NCI-H2107 treated with DMSO at 0.1 percent for 48 hours (cell line): Measurements from ENCODE around the gene RAET1G.
"Not testable (repeated sequence)": the region's sequence is repeated elsewhere in the genome, so short reads cannot be mapped to it uniquely, and the experiment has no call there.

Experiments
- DNase-seq: peaks from one replicate; lab custom pipeline; 2025; ENCODE audit not compliant: unreplicated experiment; lab: John Stamatoyannopoulos, UW

Gene RAET1G

DNA sequence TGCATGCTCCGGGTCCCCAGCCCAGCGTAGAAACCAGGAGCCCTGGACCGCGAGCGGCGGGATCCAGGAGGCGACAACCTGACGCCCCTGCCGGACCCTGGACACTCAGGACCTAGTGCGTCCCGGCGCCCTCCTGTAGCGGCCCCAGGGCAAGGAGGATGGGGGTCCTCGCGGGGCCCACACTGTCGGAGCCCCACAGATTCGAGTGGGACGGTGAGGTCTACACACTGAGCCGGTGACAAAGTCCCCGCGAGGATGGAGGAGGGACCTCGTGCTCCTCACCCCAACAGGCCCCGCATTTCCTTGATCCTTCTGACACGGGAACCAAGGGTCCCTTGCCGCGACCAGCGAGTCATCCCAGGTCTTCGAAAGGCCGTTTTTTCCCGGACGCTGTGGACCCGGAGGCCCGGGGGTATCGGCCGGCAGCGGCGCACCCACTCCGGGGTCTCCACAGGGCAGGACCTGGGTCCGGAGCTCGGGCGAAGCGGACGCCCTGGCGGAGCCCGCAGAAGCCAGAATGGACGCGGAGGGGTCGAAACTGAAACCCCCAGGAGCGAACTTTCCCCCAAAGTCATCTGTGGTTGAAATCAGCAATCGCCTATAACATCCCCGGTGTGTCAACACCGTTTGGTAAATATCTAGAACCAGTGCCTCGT lies 31.5 kb upstream of the RAET1G start:
- not testable (repeated sequence) for DNase-seq

DNA sequence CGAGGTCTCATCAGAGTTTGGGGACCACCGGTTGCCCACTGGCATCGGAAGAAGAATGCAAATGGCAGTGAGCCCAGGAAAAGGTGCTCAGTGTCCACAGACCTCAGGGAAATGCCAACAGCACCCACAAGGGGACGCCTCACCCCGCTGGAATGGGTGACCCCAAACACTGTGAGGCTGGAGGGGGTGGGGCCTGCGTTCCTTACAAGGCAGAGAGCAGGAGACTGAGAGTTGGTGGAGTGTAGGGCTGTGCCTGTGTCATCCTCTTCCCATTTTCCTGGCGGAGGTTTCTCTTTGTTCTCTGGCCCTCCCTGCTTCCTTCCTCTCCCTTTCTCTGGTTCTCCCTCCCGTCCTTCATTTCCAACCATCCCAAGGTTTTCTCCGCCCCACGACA lies 31.0 kb upstream of the RAET1G start:
- DNase-seq = not testable (repeated sequence)

DNA sequence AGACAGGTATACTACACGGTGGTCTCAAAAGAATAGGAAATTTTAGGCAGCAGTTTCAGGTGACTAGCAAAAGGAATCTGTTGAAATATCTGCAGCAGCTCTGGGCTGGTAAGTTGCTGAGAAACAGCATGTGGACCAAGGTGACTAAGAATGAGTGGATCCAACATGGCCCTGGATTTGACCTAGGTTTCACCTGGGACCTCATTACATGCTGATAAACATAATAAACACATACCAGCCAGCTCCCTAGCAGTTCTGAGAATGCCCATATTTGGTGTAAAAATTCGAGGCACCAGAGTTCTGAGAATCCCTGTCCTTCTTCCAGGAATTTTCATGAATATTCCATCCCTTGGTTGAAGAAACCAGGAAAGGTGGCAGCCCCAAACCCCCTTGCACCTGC lies 30.5 kb upstream of the RAET1G start:
- DNase-seq = not testable (repeated sequence)

DNA sequence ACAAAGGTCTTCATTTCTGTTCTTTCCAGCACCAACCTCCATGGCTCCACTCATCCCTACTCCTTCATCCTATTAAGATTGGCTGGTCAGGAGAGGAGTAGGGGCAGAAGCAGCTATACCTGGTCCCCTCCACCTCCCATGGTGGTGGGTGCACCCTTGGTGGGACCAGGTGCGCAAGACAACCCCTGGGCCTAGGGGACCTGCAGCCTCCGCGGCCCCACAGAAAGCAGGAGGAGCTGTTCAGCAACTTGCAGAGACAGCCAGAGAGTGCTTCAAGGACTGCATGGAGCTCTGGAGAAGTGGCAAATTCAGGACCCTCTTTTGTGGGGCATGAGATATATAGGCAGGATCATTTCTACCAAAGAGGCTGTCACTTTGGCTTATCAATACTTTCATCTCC lies 28.7 kb upstream of the RAET1G start:
- no peak for DNase-seq

DNA sequence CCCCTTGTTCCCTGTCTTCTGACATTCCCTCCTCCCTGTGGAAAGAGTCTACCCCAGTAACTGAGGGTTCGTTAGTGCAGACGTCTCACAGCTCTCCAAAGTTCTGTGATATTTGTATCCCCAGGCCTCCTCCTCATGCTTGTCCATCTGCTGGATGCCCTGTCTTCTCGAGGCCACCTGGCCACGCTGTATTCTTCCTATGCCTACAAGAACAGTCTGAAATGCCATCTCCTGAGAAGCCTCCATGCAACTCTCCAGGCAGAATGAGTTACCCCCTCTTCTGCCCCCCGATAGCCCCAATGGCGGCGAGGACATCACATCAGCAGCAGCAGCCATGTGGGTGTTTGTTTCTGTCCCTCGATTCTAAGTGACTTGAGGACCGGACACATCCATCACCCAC lies 28.2 kb upstream of the RAET1G start:
- no peak for DNase-seq

DNA sequence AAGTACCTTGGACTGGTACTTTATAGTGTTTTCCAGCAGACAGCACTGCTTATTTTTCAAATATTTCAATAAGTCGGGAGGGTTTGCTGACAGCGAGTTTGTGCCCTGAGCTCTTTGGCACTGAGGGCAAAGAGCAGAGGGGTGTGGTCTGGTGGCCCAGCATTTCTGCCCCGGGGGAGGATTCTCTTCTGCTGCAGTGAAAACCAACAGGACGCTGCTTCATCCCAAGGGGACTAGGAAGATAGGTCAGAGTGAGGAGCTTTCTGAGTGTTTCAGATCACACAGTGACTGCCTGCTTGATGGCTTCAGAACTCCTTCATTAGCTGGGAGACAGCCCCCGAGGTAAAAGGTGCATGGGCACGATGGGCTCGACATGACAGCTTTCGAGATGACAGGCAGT lies 27.5 kb upstream of the RAET1G start:
- no peak for DNase-seq

DNA sequence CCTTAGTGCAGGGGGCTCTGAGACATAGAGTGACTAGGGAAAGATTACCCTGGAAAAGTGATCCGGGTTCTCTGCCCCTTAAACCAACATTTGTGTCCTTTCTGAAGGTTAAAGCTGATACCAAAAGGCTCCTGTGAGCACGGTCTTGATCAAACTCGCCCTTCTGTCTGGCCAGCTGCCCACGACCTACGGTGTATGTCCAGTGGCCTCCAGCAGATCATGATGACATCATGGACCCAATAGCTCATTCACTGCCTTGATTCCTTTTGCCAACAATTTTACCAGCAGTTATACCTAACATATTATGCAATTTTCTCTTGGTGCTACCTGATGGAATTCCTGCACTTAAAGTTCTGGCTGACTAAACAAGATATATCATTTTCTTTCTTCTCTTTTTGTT lies 25.7 kb upstream of the RAET1G start:
- no peak for DNase-seq

DNA sequence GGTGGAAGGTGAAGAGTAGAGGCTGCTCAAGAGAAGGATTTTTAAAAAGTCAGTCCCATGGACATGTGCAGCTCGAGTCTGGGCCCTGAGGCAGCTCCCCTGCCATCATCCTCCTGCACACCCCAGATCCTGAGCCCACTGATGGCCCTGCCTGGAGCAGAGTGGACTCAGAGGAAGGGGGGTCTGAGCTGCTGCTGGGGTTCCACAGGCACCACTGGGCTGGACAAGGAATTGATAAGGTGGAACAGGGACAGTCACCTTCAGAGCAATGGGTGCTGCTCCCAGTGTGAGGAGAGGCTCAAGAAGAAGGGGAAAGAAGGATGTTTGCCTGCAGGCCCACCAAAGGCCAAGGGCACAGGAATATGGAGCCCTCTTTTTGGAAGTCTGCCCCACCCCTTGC lies 25.1 kb upstream of the RAET1G start:
- DNase-seq = no peak

DNA sequence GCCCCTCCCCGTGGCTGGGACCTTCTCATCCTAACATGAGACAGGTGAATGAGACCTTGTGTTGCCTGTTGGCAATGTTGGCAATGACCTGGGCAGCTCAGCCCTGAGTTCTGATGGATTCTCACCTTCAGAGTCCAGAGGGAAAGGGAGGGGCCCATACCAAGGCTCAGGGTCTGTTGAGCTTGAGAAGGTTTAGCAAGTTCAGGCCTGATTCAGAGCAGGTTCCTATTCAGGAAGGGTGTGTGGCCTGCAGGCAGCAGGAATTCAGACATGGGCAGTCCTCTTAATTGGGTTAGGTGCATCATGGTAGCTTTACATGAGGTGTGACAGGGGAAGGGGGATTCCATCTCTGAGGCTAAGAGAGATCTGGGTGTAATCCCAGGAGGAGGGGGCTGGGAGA lies 24.6 kb upstream of the RAET1G start:
- DNase-seq = not testable (repeated sequence)

DNA sequence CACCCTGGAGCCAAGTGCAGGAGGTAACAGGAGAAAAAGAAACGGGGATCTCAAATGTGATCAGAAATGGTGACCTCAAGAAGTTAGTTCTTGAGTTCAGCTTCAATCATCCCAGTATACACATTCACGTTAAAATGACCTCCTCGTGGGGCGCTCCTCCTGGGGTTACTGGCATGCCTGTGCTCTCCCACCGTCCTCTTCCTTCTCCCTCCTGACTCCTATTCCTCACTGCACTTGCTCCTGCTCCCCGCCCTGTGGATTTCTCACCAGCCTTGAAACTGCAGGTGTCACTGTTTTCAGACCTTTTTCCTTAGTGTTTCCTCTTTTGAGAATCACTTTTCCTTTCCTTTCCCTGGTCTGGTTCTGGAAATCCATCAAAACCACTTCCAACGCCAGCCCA lies 23.7 kb upstream of the RAET1G start:
- DNase-seq = not testable (repeated sequence)

DNA sequence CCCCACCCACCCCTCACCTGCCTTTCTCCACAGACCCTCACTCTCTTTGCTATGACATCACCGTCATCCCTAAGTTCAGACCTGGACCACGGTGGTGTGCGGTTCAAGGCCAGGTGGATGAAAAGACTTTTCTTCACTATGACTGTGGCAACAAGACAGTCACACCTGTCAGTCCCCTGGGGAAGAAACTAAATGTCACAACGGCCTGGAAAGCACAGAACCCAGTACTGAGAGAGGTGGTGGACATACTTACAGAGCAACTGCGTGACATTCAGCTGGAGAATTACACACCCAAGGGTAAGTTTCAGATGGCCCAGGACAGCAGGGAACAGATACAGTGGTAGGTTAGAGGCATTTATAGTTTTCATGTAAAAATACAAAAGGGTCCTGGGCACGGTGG lies 22.4 kb upstream of the RAET1G start:
- not testable (repeated sequence) for DNase-seq

DNA sequence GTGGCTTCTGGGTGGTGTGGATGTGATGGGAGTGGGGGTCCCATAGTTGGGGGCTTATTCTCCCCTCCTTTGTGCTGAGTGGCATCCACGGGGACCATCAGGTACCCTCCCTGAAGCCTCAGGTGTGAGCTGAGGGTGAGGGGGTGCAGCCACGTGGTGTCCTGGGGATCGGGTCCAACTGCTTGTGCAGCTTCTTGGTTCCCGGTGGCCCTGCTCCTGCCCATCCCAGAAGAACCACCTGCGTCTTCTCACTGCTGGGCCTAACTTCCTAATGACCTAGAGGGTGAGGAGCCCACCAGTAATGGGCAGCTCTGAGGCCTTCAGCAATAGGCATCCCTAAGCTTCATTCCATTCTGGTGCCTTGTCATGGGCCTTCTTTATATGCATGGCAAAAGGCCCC lies 20.4 kb upstream of the RAET1G start:
- DNase-seq = not testable (repeated sequence)

DNA sequence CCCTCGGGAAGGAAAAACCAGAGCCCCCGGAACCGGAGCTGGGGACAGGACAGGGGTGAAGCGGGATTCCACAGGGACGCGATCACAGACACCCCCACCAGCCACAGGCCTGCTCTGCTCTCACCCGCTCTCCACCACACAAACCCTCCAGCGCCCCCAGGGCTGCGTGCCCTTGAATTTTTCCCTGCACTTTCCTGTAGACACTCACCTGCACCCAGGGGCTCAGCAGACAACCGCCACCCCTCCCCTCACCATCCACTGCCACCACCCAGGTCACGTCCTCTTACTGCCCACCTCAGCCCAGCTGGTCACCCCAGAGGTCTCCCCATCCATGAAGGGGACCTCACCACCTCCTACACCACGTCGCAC lies 19.5 kb upstream of the RAET1G start:
- DNase-seq = no peak

DNA sequence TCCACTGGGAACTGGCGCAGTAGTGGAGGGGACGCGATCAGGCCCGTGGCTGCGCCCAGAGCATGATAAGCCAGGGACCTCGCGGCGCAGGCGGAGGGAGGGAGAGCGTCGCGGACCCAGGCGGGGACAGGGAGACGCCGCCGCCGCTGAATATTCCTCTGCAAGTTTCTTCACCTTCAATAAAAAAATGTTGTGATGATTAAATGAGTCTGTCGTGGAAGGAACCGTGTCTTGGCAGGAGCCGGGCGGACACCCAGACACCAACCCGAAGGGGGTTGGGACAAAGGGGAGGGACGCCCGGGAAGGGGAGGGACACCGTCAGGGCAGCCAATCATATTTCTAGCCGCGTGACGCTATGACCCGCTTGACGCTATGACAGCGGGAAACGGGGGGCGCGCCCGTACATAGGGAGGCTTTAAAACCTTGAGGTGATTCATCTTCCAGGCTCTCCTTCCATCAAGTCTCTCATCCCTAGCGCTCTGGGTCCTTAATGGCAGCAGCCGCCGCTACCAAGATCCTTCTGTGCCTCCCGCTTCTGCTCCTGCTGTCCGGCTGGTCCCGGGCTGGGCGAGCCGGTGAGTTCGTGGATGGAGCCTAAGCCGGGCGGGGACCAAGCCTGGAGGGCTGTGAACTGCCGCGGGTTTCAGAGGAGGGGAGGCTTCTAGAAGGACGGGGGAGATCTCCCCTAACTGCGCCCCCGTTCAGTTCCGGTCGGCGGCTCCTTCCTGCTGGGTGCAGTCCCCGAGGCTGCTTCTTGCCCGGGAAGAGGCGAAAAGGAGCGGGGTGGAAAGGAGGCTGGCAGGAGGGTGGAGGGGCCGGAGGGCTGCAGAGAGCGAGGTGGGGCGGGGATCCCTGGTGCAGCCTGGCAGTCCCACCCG lies 18.9 kb upstream of the RAET1G start, which contains the start of gene ULBP2:
Gene ULBP2 (plus strand): TSS at position 432 of the 878 bp plus-strand sequence. CDS start 59 bp downstream, at position 491.
- peak; percentile 71 for DNase-seq

DNA sequence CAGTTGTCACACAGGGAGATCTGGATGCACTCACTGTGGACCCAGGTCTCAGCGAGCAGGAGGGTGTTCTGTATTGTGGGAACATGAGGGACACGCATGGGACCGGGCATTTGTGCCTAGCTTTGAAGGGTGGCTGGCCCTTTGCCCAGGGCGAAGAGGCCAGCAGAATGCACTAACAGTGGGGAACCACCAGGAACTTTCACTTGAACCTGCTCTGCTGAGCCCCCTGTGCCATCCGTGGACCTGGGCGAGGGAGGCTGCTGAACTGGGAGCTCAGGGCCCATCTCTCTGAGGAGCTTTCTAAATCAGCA lies 17.7 kb upstream of the RAET1G start:
- no peak for DNase-seq

DNA sequence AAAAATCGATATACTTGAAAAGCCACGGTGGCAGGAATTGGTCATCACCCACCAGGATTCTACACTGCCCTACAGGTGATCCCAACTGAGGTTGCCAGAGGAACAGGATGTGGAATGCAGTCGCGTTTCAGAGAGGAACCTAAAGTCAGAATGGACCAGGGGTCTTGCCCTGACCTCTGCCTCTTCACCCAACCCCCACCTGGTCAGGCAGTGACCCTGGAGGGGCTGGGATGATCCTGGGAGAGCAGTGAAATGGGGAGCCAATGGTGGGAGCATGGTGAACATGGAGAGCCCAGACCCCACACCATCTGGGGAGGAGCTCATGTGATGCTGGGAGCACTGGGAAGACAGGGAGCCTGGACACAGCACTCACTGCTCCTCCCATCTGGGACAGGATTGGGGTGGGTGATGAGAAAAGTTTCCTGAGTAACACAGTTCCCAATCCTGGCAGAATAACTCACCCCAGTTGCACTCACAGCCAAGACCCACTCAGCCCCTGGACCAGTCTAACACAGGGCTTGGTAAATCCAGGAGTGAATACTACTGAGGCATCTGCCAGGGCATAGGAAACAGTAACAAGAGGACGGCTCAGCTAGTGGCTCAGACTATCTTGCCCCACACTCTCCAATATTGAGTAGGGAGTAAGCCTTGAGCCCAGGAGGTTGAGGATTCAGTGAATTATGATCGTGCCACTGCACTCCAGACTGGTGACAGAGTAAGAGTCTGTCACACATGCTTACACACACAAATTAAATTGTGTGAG lies 17.2 kb upstream of the RAET1G start:
- no peak for DNase-seq

DNA sequence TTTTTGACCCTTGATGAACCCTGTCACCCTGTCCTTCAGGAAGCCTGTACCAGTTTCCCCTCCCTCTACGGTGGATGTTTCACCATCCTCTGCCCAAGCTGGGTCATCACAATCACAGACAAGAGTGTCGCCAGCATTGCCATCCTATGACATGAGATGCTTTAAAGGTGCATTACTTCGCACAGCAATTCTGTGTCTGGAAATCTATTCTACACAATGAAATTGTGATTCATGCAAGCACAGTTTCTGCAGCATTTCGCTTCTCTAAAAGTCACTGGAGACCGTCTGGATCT lies 16.4 kb upstream of the RAET1G start:
- no peak for DNase-seq

DNA sequence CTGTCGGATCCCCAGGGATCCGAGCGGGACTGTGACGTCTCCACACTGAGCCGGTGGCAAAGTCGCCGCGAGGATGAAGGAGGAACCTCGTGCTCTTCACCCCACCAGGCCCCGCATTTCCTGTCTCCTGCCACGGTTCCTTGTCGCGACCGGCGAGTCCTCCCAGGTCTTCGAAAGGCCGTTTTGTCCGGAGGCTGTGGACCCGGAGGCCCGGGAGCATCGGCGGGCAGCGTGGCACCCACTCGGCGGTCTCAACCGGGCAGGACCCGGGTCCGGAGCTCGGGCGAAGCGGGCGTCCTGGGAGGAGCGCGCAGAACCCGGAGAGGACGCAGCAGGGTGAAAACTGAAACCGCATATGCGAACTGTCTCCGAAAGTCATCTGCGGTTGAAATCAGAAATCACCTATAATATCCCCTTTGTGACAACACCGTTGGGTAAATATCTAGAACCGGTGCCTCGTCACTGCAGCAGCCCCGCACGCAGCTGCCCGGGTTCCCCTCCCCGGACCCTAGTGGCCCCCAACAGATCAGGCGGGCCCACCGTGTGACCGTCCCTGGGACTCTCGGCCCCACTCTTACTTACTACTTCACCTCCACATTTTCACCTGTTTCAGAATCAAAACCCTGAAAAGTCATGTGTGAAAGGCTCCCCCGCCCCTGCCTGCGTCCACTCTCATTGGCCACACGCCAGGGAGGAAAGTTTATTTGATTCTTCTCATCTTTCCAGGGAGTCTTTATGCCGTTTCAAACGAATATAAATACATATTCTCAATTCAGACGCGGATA lies 15.8 kb upstream of the RAET1G start:
- DNase-seq = no peak

DNA sequence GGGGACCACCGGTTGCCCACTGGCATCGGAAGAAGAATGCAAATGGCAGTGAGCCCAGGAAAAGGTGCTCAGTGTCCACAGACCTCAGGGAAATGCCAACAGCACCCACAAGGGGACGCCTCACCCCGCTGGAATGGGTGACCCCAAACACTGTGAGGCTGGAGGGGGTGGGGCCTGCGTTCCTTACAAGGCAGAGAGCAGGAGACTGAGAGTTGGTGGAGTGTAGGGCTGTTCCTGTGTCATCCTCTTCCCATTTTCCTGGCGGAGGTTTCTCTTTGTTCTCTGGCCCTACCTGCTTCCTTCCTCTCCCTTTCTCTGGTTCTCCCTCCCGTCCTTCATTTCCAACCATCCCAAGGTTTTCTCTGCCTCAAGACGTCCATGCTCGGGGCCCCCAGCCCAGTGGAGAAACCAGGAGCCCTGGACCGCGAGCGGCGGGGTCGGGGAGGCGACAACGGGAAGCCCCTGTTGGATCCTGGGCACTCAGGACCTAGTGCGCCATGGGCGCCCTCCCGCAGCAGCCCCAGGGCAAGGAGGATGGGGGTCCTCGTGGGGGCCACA lies 15.2 kb upstream of the RAET1G start:
- DNase-seq = not testable (repeated sequence)

DNA sequence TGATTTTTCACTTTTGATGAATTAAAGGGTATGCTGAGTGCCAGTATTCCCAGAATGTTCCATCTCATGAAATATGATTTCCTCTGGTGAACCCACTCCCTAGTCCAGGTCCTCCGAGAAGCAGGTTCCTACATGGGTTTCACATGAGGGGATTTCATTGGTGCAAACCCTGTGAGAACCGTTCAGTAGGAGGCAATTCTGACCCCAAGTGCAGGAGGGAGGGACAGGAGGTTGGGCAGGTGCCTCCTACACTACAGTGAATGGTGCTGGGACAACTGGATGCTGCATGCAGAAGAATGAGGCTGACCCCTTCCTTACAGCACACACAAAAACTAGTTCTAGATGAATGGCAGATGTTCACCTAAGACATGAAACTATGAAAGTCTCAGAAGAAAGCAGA lies 13.8 kb upstream of the RAET1G start:
- no peak for DNase-seq

DNA sequence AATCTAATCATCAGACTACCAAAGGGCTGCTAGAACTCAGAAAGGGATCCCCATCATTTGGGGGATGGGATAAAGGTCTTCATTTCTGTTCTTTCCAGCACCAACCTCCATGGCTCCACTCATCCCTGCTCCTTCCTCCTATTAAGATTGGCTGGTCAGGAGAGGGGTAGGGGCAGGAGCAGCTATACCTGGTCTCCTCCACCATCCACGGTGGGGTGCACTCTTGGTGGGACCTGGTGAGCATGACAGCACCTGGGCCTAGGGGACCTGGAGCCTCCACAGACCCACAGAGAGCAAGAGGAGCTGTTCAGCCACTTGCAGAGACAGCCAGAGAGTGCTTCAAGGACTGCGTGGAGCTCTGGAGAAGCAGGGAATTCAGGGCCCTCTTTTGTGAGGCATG lies 12.7 kb upstream of the RAET1G start:
- DNase-seq = no peak
